GM12864 (cell line): ENCODE measurements around the gene SVOP.
A peak's percentile ranks its signal among the peaks of the same experiment; 100 is the strongest.
"Not testable (repeated sequence)": the region's sequence is repeated elsewhere in the genome, so short reads cannot be mapped to it uniquely, and the experiment has no call there.

ENCODE experiments used
- DNase-seq: peaks from one replicate; pipeline ENCODE4 v3.0.0-alpha.2; 2011; ENCODE audit warnings: low read depth
- H3K4me3 ChIP-seq: 2 replicates; pipeline ENCODE4 v1.5.1; 2011; ENCODE audit warnings: mild to moderate bottlenecking, low read depth, low read length, control low read depth
- CTCF ChIP-seq: IDR thresholded peaks from 2 replicates; pipeline ENCODE4 v1.5.1; 2011; ENCODE audit warnings: low read depth, mild to moderate bottlenecking, moderate library complexity, low read length, control low read depth, inconsistent platforms; ENCODE audit errors: missing control alignments

The SVOP gene

GRCh38 chr12:109057376-109057775 is 36.5 kb upstream of the SVOP start:
- H3K4me3 ChIP-seq = no peak overlapping the region
- no peak for TF ChIP-seq CTCF
- DNase-seq = no peak

- no peak for DNase-seq
- TF ChIP-seq CTCF = no peak
- H3K4me3 ChIP-seq = no peak overlapping the region
Observed at GRCh38 chr12:109056891-109057290, 36.0 kb upstream of the SVOP start.

- DNase-seq = no peak
- H3K4me3 ChIP-seq = peak overlapping the region; percentile 74; the same call in 1 of the 2 replicates
- TF ChIP-seq CTCF = no peak
Observed at GRCh38 chr12:109054520-109054919, 33.7 kb upstream of the SVOP start.

GRCh38 chr12:109054124-109054513 is 33.3 kb upstream of the SVOP start:
- DNase-seq = not testable (repeated sequence)
- H3K4me3 ChIP-seq = peak overlapping the region; percentile 74

GRCh38 chr12:109053382-109054123 is 32.7 kb upstream of the SVOP start:
- peak overlapping the region; percentile 74 for H3K4me3 ChIP-seq
- peak; percentile 34 for DNase-seq
- no peak for TF ChIP-seq CTCF

- peak; percentile 68 for DNase-seq
- TF ChIP-seq CTCF = no peak
- H3K4me3 ChIP-seq = peak within 1 kb of the TSS; percentile 74
Observed at GRCh38 chr12:109052414-109053323, 31.8 kb upstream of the SVOP start, which contains the start of gene USP30. TSS of gene USP30 (plus strand) at chr12:109052576. CDS start at chr12:109052679, 103 bp downstream.

- H3K4me3 ChIP-seq = peak overlapping the region; percentile 74
- no peak for TF ChIP-seq CTCF
- no peak for DNase-seq
Observed at GRCh38 chr12:109052097-109052413, 31.2 kb upstream of the SVOP start.

- DNase-seq, H3K4me3 ChIP-seq: not testable (repeated sequence)
Observed at GRCh38 chr12:109049794-109050193, 28.9 kb upstream of the SVOP start.

- not testable (repeated sequence) for H3K4me3 ChIP-seq, DNase-seq
Observed at GRCh38 chr12:109048706-109049105, 27.8 kb upstream of the SVOP start.
